Caco-2 (cell line): ENCODE measurements around the gene ULBP1. TPM values are rescaled to one million over a fixed set of nuclear protein-coding genes. Genes with fewer than 3 reads are reported as not detected.
"Not testable (repeated sequence)": the region's sequence is repeated elsewhere in the genome, so short reads cannot be mapped to it uniquely, and the experiment has no call there.

Source experiments
- BruUV-seq: library from RNA; stranded (reverse); fragments of 400-500 nt; replicated peaks from 2 replicates; lab custom pipeline; 2021; lab: Mats Ljungman, UMichigan
- CTCF ChIA-PET: fragments of 300-600 bp; sonication (Branson Sonifier 250); formaldehyde crosslinking; loops from one replicate; lab custom pipeline; 2022; ENCODE audit warnings: antibody characterized with exemption; lab: Charles Lee
- POLR2A ChIA-PET: fragments of 300-600 bp; sonication (Branson Sonifier 250); formaldehyde crosslinking; loops from one replicate; lab custom pipeline; 2022; ENCODE audit warnings: antibody characterized with exemption; lab: Charles Lee
- DNase-seq, 2 experiments: peaks; one replicate each; pipeline versions ENCODE4 v3.0.0 to v3.0.0-alpha.2; 2020 to 2022
- H3K27me3 ChIP-seq: replicated peaks from 2 replicates; pipeline ENCODE4 v1.6.0; 2011; ENCODE audit warnings: low read length; ENCODE audit not compliant: control insufficient read depth, insufficient read depth
- H3K36me3 ChIP-seq: 2 replicates; pipeline ENCODE4 v1.5.1; 2011; ENCODE audit warnings: low read length; ENCODE audit not compliant: control insufficient read depth, insufficient read depth
- H3K4me1 ChIP-seq: fragments of 250-450 bp; sonication (Bioruptor Pico); 2 replicates; pipeline ENCODE4 v1.5.1; 2020; ENCODE audit warnings: mild to moderate bottlenecking
- H3K4me3 ChIP-seq: 2 replicates; pipeline ENCODE4 v1.5.1; 2011; ENCODE audit warnings: low read depth, mild to moderate bottlenecking, control low read depth, low read length
- H3K9me3 ChIP-seq: fragments of 250-450 bp; sonication (Bioruptor Pico); 2 replicates; pipeline ENCODE4 v1.5.1; 2020; ENCODE audit warnings: mild to moderate bottlenecking, moderate library complexity
- H3K27ac Mint-ChIP-seq: one replicate; pipeline ENCODE4 v1.8.0; 2022; ENCODE audit warnings: mixed read lengths; ENCODE audit not compliant: unreplicated experiment
- H3K27me3 Mint-ChIP-seq: one replicate; pipeline ENCODE4 v1.8.0; 2022; ENCODE audit warnings: mixed read lengths; ENCODE audit not compliant: insufficient read depth, unreplicated experiment
- H3K36me3 Mint-ChIP-seq: one replicate; pipeline ENCODE4 v1.8.0; 2022; ENCODE audit warnings: mild to moderate bottlenecking, mixed read lengths; ENCODE audit not compliant: insufficient read depth, unreplicated experiment
- H3K4me1 Mint-ChIP-seq: one replicate; pipeline ENCODE4 v1.8.0; 2022; ENCODE audit warnings: low read depth, mixed read lengths; ENCODE audit not compliant: unreplicated experiment
- H3K4me3 Mint-ChIP-seq: one replicate; pipeline ENCODE4 v1.8.0; 2022; ENCODE audit warnings: mild to moderate bottlenecking, moderate library complexity, mixed read lengths; ENCODE audit not compliant: unreplicated experiment
- H3K9me3 Mint-ChIP-seq: one replicate; pipeline ENCODE4 v1.8.0; 2022; ENCODE audit warnings: mixed read lengths; ENCODE audit not compliant: unreplicated experiment
- intact Hi-C: fragments of 100-400 bp; cut with micrococcal nuclease; formaldehyde crosslinking; loops from one replicate; pipeline ENCODE4 v1.10.0; 2022; ENCODE audit not compliant: unreplicated experiment
- total RNA-seq: library from RNA; stranded (reverse); gene quantifications from 2 replicates; pipeline ENCODE4 v1.2.3, GENCODE V29; 2022
- TF ChIP-seq, protein P1 (sequence below), 2 experiments: fragments of 200-600 bp in 1 of 2; IDR thresholded peaks; 1 replicate in 1 of 2; 2 replicates in 1 of 2; pipeline versions ENCODE4 v1.5.1 to v1.8.0; 2011 to 2022; ENCODE audit warnings: antibody characterized with exemption in 1 of 2, control low read depth in 1 of 2, inconsistent platforms in 1 of 2, low read depth in 1 of 2, low read length in 1 of 2, mild to moderate bottlenecking in 1 of 2, moderate library complexity in 1 of 2; ENCODE audit not compliant: insufficient read depth in 1 of 2, severe bottlenecking in 1 of 2, unreplicated experiment in 1 of 2

Gene ULBP1
- total RNA-seq, 1 experiment from 2014 or later = 7.7 TPM

DNA sequence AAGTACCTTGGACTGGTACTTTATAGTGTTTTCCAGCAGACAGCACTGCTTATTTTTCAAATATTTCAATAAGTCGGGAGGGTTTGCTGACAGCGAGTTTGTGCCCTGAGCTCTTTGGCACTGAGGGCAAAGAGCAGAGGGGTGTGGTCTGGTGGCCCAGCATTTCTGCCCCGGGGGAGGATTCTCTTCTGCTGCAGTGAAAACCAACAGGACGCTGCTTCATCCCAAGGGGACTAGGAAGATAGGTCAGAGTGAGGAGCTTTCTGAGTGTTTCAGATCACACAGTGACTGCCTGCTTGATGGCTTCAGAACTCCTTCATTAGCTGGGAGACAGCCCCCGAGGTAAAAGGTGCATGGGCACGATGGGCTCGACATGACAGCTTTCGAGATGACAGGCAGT lies 13.3 kb upstream of the ULBP1 start:
- Histone ChIP-seq H3K27me3 (no peaks in the 10 kb centered on the region), H3K4me1 (0 out of 2 replicates have a peak, but pooled peaks cover 3% of the 10 kb centered on the region), H3K36me3 (no peaks in the 10 kb centered on the region), H3K4me3 (no peak overlapping the region), H3K9me3 (no peaks in the 10 kb centered on the region)
- ChIA-PET CTCF (no interaction called here), POLR2A (no interaction called here)
- Mint-ChIP-seq H3K36me3 (no peaks in the 10 kb centered on the region), H3K4me1 (no peaks in the 10 kb centered on the region), H3K27ac (no peak overlapping the region), H3K27me3 (peaks cover 7% of the 10 kb centered on the region), H3K9me3 (no peaks in the 10 kb centered on the region), H3K4me3 (no peak overlapping the region)
- no TSS peak for BruUV-seq
- TF ChIP-seq, protein P1, sequence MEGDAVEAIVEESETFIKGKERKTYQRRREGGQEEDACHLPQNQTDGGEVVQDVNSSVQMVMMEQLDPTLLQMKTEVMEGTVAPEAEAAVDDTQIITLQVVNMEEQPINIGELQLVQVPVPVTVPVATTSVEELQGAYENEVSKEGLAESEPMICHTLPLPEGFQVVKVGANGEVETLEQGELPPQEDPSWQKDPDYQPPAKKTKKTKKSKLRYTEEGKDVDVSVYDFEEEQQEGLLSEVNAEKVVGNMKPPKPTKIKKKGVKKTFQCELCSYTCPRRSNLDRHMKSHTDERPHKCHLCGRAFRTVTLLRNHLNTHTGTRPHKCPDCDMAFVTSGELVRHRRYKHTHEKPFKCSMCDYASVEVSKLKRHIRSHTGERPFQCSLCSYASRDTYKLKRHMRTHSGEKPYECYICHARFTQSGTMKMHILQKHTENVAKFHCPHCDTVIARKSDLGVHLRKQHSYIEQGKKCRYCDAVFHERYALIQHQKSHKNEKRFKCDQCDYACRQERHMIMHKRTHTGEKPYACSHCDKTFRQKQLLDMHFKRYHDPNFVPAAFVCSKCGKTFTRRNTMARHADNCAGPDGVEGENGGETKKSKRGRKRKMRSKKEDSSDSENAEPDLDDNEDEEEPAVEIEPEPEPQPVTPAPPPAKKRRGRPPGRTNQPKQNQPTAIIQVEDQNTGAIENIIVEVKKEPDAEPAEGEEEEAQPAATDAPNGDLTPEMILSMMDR (IDR thresholded peaks at IDR 0.05; ENCODE audit: insufficient read depth in 1 of 2, low read depth in 1 of 2, low read length in 1 of 2, severe bottlenecking in 1 of 2, unreplicated experiment in 1 of 2) = no peak
- intact Hi-C loops = no loop called here
- peak in 1 of 2 experiments; percentile 28 for DNase-seq

DNA sequence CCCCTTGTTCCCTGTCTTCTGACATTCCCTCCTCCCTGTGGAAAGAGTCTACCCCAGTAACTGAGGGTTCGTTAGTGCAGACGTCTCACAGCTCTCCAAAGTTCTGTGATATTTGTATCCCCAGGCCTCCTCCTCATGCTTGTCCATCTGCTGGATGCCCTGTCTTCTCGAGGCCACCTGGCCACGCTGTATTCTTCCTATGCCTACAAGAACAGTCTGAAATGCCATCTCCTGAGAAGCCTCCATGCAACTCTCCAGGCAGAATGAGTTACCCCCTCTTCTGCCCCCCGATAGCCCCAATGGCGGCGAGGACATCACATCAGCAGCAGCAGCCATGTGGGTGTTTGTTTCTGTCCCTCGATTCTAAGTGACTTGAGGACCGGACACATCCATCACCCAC lies 12.6 kb upstream of the ULBP1 start:
- Histone ChIP-seq H3K9me3 (no peaks in the 10 kb centered on the region), H3K27me3 (no peaks in the 10 kb centered on the region), H3K36me3 (no peaks in the 10 kb centered on the region), H3K4me3 (no peak overlapping the region), H3K4me1 (0 out of 2 replicates have a peak, but pooled peaks cover 3% of the 10 kb centered on the region)
- Mint-ChIP-seq H3K27me3 (peaks cover 11% of the 10 kb centered on the region), H3K4me3 (no peak overlapping the region), H3K27ac (no peak overlapping the region), H3K4me1 (no peaks in the 10 kb centered on the region), H3K36me3 (no peaks in the 10 kb centered on the region), H3K9me3 (no peaks in the 10 kb centered on the region)
- no peak for DNase-seq
- ChIA-PET CTCF (no interaction called here), POLR2A (no interaction called here)
- intact Hi-C loops = no loop called here
- no TSS peak for BruUV-seq
- TF ChIP-seq, protein P1 (IDR thresholded peaks at IDR 0.05; ENCODE audit: insufficient read depth in 1 of 2, low read depth in 1 of 2, low read length in 1 of 2, severe bottlenecking in 1 of 2, unreplicated experiment in 1 of 2) = no peak

DNA sequence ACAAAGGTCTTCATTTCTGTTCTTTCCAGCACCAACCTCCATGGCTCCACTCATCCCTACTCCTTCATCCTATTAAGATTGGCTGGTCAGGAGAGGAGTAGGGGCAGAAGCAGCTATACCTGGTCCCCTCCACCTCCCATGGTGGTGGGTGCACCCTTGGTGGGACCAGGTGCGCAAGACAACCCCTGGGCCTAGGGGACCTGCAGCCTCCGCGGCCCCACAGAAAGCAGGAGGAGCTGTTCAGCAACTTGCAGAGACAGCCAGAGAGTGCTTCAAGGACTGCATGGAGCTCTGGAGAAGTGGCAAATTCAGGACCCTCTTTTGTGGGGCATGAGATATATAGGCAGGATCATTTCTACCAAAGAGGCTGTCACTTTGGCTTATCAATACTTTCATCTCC lies 12.1 kb upstream of the ULBP1 start:
- H3K9me3 ChIP-seq = no peaks in the 10 kb centered on the region
- no peaks in the 10 kb centered on the region for H3K36me3 ChIP-seq
- 0 out of 2 replicates have a peak, but pooled peaks cover 3% of the 10 kb centered on the region for H3K4me1 ChIP-seq
- intact Hi-C loops = no loop called here
- Mint-ChIP-seq H3K27ac (no peak overlapping the region), H3K27me3 (peaks cover 13% of the 10 kb centered on the region), H3K9me3 (no peaks in the 10 kb centered on the region), H3K4me3 (no peak overlapping the region), H3K4me1 (no peaks in the 10 kb centered on the region), H3K36me3 (no peaks in the 10 kb centered on the region)
- H3K4me3 ChIP-seq = no peak overlapping the region
- no peak for DNase-seq
- CTCF ChIA-PET = no interaction called here
- no peaks in the 10 kb centered on the region for H3K27me3 ChIP-seq
- POLR2A ChIA-PET = no interaction called here
- BruUV-seq = no TSS peak
- TF ChIP-seq, protein P1 (IDR thresholded peaks at IDR 0.05; ENCODE audit: insufficient read depth in 1 of 2, low read depth in 1 of 2, low read length in 1 of 2, severe bottlenecking in 1 of 2, unreplicated experiment in 1 of 2) = no peak

DNA sequence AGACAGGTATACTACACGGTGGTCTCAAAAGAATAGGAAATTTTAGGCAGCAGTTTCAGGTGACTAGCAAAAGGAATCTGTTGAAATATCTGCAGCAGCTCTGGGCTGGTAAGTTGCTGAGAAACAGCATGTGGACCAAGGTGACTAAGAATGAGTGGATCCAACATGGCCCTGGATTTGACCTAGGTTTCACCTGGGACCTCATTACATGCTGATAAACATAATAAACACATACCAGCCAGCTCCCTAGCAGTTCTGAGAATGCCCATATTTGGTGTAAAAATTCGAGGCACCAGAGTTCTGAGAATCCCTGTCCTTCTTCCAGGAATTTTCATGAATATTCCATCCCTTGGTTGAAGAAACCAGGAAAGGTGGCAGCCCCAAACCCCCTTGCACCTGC lies 10.4 kb upstream of the ULBP1 start:
- CTCF ChIA-PET, H3K27me3 ChIP-seq: not testable (repeated sequence)

DNA sequence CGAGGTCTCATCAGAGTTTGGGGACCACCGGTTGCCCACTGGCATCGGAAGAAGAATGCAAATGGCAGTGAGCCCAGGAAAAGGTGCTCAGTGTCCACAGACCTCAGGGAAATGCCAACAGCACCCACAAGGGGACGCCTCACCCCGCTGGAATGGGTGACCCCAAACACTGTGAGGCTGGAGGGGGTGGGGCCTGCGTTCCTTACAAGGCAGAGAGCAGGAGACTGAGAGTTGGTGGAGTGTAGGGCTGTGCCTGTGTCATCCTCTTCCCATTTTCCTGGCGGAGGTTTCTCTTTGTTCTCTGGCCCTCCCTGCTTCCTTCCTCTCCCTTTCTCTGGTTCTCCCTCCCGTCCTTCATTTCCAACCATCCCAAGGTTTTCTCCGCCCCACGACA lies 9.8 kb upstream of the ULBP1 start:
- H3K4me1 ChIP-seq, intact Hi-C loops: not testable (repeated sequence)

More for the DNA sequence above, 10.4 kb upstream of the ULBP1 start:
- H3K36me3 Mint-ChIP-seq, H3K4me3 Mint-ChIP-seq, H3K4me1 Mint-ChIP-seq, POLR2A ChIA-PET, H3K9me3 ChIP-seq, H3K36me3 ChIP-seq, H3K4me3 ChIP-seq, H3K9me3 Mint-ChIP-seq, BruUV-seq, DNase-seq, H3K4me1 ChIP-seq, H3K27ac Mint-ChIP-seq, intact Hi-C loops: not testable (repeated sequence)
- peaks cover 16% of the 10 kb centered on the region for H3K27me3 Mint-ChIP-seq

More for the DNA sequence above, 9.8 kb upstream of the ULBP1 start:
- H3K4me3 Mint-ChIP-seq, H3K4me3 ChIP-seq, BruUV-seq, H3K27ac Mint-ChIP-seq, POLR2A ChIA-PET, H3K9me3 Mint-ChIP-seq, H3K36me3 ChIP-seq, H3K36me3 Mint-ChIP-seq, H3K9me3 ChIP-seq, H3K4me1 Mint-ChIP-seq, DNase-seq, H3K27me3 ChIP-seq, CTCF ChIA-PET: not testable (repeated sequence)
- H3K27me3 Mint-ChIP-seq = peaks cover 16% of the 10 kb centered on the region
